Left lung (tissue), 10 donors: ENCODE measurements around the gene PLTP. TPM values are rescaled to one million over a fixed set of nuclear protein-coding genes. Genes with fewer than 3 reads are reported as not detected.

Experiments
- ATAC-seq: fragments of 200-7000 bp; cut with Tn5 transposase; one replicate; pipeline ENCODE4 v1.9.1; 2020; ENCODE audit warnings: moderate library complexity
- DNase-seq, 4 donors: peaks; one replicate each; pipeline ENCODE4 v3.0.0-alpha.2; 2013 to 2020
- H3K27ac ChIP-seq, 2 donors: fragments of 200-600 bp; sonication (generic) in 1 of 2; one replicate each; pipeline versions ENCODE4 v1.5.0 to v1.8.0; 2020 to 2021
- H3K27me3 ChIP-seq, 2 donors: fragments of 200-600 bp; sonication (generic) in 1 of 2; one replicate each; pipeline versions ENCODE4 v1.5.0 to v1.8.0; 2020 to 2021
- H3K36me3 ChIP-seq, 2 donors: fragments of 200-600 bp; sonication (generic) in 1 of 2; one replicate each; pipeline versions ENCODE4 v1.5.0 to v1.8.0; 2020 to 2021
- H3K4me1 ChIP-seq, 2 donors: fragments of 200-600 bp; one replicate each; pipeline ENCODE4 v1.8.0; 2021
- H3K4me3 ChIP-seq, 2 donors: fragments of 200-600 bp; sonication (generic) in 1 of 2; one replicate each; pipeline versions ENCODE4 v1.5.0 to v1.8.0; 2020 to 2021; ENCODE audit warnings: mild to moderate bottlenecking in 1 of 2
- H3K9me3 ChIP-seq, 2 donors: fragments of 200-600 bp; sonication (generic) in 1 of 2; one replicate each; pipeline versions ENCODE4 v1.5.0 to v1.8.0; 2020 to 2021
- intact Hi-C, 2 donors: fragments of 100-400 bp; cut with DNase I; formaldehyde crosslinking; loops; one replicate each; pipeline versions ENCODE4 v1.11.2 to v1.14.2; 2022
- polyA plus RNA-seq, 6 donors: library from polyadenylated mRNA; unstranded; fragments of 120-200 nt; gene quantifications; one replicate each; pipeline ENCODE4 v1.2.1, GENCODE V29; 2013; ENCODE audit not compliant: insufficient read length in 6 of 6
- total RNA-seq, 2 donors: library from RNA; stranded (reverse); fragmentation: NEBNext Ultra II Directional; extraction: Animal tissue kit (Norgen Biotek cat#: 25700); gene quantifications; one replicate each; pipeline ENCODE4 v1.2.1, GENCODE V29; 2021
- TF ChIP-seq, protein P1 (sequence below), 2 donors: fragments of 200-600 bp; sonication (generic) in 1 of 2; IDR thresholded peaks; one replicate each; pipeline versions ENCODE4 v1.5.0 to v1.8.0; 2021; ENCODE audit warnings: antibody characterized with exemption in 2 of 2
- donor health status: DM: no; HTN: yes; CAD: no.
- donor health status: DM: no; HTN: no; CAD: no.

The PLTP gene
- total and polyA plus RNA-seq, 8 donors = 42.6 to 172 (median 58.2) TPM

DNA sequence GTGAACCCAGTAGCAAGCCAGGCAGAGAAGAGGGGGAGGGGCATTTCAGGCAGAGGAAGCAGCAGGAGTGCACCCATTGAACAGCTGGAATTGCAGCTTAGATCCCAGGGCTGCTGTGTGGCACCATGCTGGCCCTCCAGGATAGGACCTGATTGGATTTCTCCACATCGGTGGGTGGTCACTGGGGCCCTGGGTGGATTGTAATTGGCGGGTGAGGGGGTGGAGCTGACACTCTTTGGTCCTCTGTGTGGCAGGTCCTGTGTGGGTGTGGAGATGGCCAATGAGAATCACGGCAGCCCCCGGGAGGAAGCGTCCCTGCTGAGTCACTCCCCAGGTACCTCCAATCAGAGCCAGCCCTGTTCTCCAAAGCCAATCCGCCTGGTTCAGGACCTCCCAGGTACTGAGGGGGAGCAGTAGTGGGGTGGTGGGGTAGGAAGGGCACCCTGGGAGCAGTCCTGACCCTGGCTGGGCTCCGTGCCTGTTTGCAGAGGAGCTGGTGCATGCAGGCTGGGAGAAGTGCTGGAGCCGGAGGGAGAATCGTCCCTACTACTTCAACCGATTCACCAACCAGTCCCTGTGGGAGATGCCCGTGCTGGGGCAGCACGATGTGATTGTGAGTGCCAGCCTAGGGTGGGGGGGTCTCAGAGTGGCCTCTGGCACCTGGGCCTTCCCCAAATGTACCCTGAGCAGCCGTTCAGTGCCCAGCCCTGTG is 26.9 kb upstream of the PLTP start:
- Histone ChIP-seq H3K4me1 (peaks cover 5 to 23% of the 10 kb centered on the region in 2 donors), H3K36me3 (peaks cover 0 to 71% of the 10 kb centered on the region in 2 donors), H3K27me3 (no peaks in the 10 kb centered on the region), H3K27ac (no peak overlapping the region), H3K9me3 (no peaks in the 10 kb centered on the region), H3K4me3 (no peak overlapping the region)
- ATAC-seq = no peak
- TF ChIP-seq, protein P1, sequence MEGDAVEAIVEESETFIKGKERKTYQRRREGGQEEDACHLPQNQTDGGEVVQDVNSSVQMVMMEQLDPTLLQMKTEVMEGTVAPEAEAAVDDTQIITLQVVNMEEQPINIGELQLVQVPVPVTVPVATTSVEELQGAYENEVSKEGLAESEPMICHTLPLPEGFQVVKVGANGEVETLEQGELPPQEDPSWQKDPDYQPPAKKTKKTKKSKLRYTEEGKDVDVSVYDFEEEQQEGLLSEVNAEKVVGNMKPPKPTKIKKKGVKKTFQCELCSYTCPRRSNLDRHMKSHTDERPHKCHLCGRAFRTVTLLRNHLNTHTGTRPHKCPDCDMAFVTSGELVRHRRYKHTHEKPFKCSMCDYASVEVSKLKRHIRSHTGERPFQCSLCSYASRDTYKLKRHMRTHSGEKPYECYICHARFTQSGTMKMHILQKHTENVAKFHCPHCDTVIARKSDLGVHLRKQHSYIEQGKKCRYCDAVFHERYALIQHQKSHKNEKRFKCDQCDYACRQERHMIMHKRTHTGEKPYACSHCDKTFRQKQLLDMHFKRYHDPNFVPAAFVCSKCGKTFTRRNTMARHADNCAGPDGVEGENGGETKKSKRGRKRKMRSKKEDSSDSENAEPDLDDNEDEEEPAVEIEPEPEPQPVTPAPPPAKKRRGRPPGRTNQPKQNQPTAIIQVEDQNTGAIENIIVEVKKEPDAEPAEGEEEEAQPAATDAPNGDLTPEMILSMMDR (IDR thresholded peaks at IDR 0.05) = no peak
- intact Hi-C loops = no loop called here
- DNase-seq = peak in 1 of 4 donors; percentile 50

DNA sequence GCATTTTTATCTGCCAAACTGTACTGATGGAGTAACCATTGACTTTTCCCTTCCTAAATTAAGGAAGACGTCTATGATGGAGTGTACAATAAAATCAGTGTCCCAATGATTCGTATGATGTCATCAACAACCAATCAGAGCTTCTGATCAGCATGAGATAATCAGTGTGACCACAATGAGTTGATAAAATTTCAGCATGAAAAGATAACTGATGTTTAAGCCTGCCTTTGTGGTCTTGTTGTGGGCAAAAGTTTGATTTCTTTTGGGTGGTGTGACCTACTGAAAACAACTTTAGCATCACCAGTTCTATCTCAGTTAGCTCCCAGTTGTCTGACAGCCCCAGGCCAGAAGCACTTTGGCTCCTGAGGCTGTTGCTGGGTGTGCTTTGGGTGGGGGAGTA is 25.8 kb upstream of the PLTP start:
- Histone ChIP-seq H3K9me3 (no peaks in the 10 kb centered on the region), H3K4me1 (peaks cover 5 to 31% of the 10 kb centered on the region in 2 donors), H3K4me3 (no peak overlapping the region), H3K27me3 (no peaks in the 10 kb centered on the region), H3K27ac (no peak overlapping the region), H3K36me3 (peaks cover 0 to 60% of the 10 kb centered on the region in 2 donors)
- TF ChIP-seq, protein P1 (IDR thresholded peaks at IDR 0.05) = no peak
- DNase-seq = no peak
- no peak for ATAC-seq
- intact Hi-C loops = no loop called here

DNA sequence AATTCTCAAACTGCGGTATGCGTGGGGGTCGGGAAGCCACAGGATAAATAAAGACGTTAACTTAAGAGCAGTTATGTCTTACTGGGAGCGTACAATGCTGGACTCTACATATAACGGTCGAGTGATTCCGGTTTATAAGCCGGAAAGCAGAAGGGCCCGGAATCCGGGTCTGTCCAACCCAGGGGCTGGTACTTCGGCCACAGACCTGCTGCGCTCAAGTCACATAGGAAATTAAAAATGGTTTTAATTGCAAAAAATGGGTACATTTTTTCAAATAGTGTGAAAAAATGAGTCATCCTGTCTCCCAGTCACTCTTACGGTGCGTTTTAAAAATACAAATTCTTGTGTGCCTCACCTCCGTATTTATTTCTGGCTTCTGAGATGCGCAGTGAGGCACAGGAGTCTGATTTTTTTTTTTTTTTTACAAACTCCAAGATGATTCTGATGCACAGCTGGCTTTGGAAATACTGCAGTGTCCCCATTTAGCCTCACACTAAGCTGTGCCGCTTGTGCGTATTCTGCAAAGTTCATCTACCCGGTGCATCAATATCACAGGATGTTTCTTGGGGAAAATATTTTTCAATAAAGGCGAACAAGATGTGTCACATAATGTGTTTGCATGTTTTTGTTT is 23.6 kb upstream of the PLTP start:
- ATAC-seq (peak; percentile 16), DNase-seq (no peak)
- Histone ChIP-seq H3K9me3 (no peaks in the 10 kb centered on the region), H3K4me3 (peak overlapping the region; percentile 35 to 95), H3K27ac (peak overlapping the region; percentile 87 to 100), H3K36me3 (peaks cover 0 to 38% of the 10 kb centered on the region in 2 donors), H3K4me1 (peaks cover 5 to 32% of the 10 kb centered on the region in 2 donors), H3K27me3 (no peaks in the 10 kb centered on the region)
- intact Hi-C loops = no loop called here
- TF ChIP-seq, protein P1 (IDR thresholded peaks at IDR 0.05) = no peak

DNA sequence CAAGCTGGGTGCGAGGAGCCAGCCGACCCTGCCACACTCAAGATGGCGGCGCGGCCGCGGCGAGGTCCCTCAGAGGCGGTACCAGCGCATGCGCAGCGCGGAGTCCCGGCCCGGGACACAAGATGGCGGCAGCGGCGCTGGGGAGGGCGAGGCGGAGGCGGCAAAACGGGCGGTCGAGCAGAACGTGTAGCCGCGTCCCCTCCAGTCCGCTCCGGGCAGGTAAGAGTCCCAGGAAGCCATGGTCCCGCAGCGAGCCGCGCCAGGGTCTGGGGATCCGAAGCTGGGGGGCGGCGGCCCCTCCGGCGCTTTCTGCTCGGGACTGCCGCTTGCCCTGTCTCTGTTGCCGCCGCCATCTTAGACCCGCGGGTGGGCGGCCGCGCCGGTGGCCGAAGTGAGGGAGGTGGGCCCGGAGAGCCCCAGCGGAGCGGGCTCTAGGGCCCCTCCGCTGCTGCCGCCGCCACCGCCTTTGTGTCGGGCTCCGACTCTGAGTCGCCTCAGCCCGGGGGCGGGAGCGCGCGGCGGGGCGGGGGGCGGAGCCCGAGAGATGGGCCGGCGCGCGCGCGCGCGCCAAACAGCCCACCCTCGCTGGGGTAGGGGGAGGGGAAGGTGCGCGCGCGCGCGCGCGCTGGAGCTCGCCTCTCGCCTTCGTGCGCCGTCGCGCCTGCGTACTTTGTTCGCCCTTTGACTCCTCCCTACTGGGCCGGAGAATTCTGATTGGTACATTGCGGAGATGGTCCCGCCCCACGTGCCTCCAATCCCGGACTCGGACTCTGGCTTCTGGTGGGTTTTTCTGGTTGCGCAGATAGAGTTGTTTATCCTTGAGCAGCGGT is 22.8 kb upstream of the PLTP start, which contains the start of gene PCIF1:
PCIF1 (plus strand) TSS at position 98 of the 830 bp plus-strand sequence. CDS start 4,317 bp downstream, outside the sequence.
- no peaks in the 10 kb centered on the region for H3K9me3 ChIP-seq

More for the DNA sequence above, 22.8 kb upstream of the PLTP start, which contains the start of gene PCIF1:
- ATAC-seq (peak; percentile 93), DNase-seq (peak; percentile 98 to 99 (median 98))
- TF ChIP-seq, protein P1 (IDR thresholded peaks at IDR 0.05) = no peak
- Histone ChIP-seq H3K27me3 (no peaks in the 10 kb centered on the region), H3K4me1 (peaks cover 5 to 32% of the 10 kb centered on the region in 2 donors), H3K27ac (peak within 1 kb of the TSS; percentile 100), H3K36me3 (peaks cover 0 to 31% of the 10 kb centered on the region in 2 donors), H3K4me3 (peak within 1 kb of the TSS; percentile 95 to 99)
- intact Hi-C loops = no loop called here
